Measurements from ENCODE around the gene ZNF565. TPM values are rescaled to one million over a fixed set of nuclear protein-coding genes. Genes with fewer than 3 reads are reported as not detected.

The ZNF565 gene
- total RNA-seq, 1 experiment from 2014 or later: 4.8 TPM

DNA sequence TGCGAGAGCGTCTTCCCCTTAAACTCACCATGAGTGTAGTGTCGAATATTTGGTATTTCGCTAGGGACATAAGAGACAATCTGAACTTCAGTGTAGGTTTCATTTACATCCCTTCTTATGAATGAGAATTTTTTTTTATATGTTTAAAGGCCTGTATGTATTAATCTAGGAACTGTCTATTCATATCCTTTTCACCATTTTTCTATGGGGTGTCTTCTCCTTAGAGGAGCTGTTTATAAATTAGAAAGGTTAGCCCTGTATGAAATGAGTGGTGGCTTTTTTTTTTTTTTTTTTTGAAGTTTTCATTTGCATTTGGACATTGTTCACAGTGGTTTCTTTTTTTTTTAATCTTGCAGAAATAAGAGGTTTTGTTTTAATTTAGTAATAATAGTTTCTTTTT lies 8.0 kb upstream of the ZNF565 start:
- H4K5ac ChIP-seq (ENCODE audit: insufficient read length, low read depth, low read length): no peak overlapping the region
- H3K14ac ChIP-seq (ENCODE audit: insufficient read depth, low read length): no peak overlapping the region
- Mint-ChIP-seq H3K4me1 (peaks cover 23 to 30% of the 10 kb centered on the region in 2 experiments), H3K9me3 (no peaks in the 10 kb centered on the region), H3K4me3 (no peak overlapping the region), H3K27me3 (ENCODE audit: low read depth) (no peaks in the 10 kb centered on the region), H3K27ac (0 out of 7 replicates have a peak overlapping the region, but pooled peaks of 1 of the 3 experiments have one; percentile 83), H3K36me3 (ENCODE audit: insufficient read depth in 1 of 3, low read depth in 3 of 3) (peaks cover 38 to 68% (median 64%) of the 10 kb centered on the region in 3 experiments)
- H3K9ac ChIP-seq (ENCODE audit: extremely low read depth, insufficient read length, low read length): no peak overlapping the region
- H3K23ac ChIP-seq (ENCODE audit: insufficient read length, low read depth, low read length): no peak overlapping the region
- WGBS (ENCODE audit: extremely low coverage, insufficient read length, low lambda C conversion rate): no CpG with 5 or more reads among the region's 4 CpGs
- DNase-seq: no peak
- H3K18ac ChIP-seq (ENCODE audit: insufficient read length, low read depth, low read length): no peak overlapping the region
- no peaks in the 10 kb centered on the region for H3K4me1 ChIP-seq (ENCODE audit: insufficient read depth, low read length)
- H3K79me2 ChIP-seq (ENCODE audit: insufficient read depth, low read length): peaks cover 54% of the 10 kb centered on the region; the same call in 1 of the 2 replicates
- no peak overlapping the region for H3K4me2 ChIP-seq (ENCODE audit: insufficient read depth, insufficient read length, low read length)
- no peak overlapping the region for H4K8ac ChIP-seq (replicated peaks; ENCODE audit: insufficient read length, low read depth, low read length)
- H3K56ac ChIP-seq (ENCODE audit: insufficient read length, low read depth, low read length): no peak overlapping the region
- H3K23me2 ChIP-seq (ENCODE audit: insufficient read length, low read depth, low read length, poor library complexity, severe bottlenecking): no peaks in the 10 kb centered on the region
- H2AFZ ChIP-seq (ENCODE audit: low read length): no peak overlapping the region
- H3T11ph ChIP-seq (ENCODE audit: low read length): no peak overlapping the region
- no peak overlapping the region for H2BK12ac ChIP-seq (ENCODE audit: insufficient read length, low read depth, low read length)
- peaks cover 10% of the 10 kb centered on the region for H3K79me1 ChIP-seq (ENCODE audit: insufficient read depth, low read depth, low read length, poor library complexity, severe bottlenecking)
- H3K4ac ChIP-seq (ENCODE audit: low read depth, low read length): no peak overlapping the region
- H3K27ac ChIP-seq (ENCODE audit: insufficient read length, low read depth, low read length): no peak overlapping the region
- H2BK15ac ChIP-seq (ENCODE audit: low read depth, low read length): no peak overlapping the region
- TF ChIP-seq, protein P1, sequence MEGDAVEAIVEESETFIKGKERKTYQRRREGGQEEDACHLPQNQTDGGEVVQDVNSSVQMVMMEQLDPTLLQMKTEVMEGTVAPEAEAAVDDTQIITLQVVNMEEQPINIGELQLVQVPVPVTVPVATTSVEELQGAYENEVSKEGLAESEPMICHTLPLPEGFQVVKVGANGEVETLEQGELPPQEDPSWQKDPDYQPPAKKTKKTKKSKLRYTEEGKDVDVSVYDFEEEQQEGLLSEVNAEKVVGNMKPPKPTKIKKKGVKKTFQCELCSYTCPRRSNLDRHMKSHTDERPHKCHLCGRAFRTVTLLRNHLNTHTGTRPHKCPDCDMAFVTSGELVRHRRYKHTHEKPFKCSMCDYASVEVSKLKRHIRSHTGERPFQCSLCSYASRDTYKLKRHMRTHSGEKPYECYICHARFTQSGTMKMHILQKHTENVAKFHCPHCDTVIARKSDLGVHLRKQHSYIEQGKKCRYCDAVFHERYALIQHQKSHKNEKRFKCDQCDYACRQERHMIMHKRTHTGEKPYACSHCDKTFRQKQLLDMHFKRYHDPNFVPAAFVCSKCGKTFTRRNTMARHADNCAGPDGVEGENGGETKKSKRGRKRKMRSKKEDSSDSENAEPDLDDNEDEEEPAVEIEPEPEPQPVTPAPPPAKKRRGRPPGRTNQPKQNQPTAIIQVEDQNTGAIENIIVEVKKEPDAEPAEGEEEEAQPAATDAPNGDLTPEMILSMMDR (conservative IDR thresholded peaks at IDR 0.05): no peak
- no peaks in the 10 kb centered on the region for H4K20me1 ChIP-seq (ENCODE audit: control insufficient read depth, insufficient read depth, insufficient read length)
- H2BK120ac ChIP-seq (ENCODE audit: low read depth, low read length, poor library complexity, severe bottlenecking): no peak overlapping the region
- H4K91ac ChIP-seq (ENCODE audit: insufficient read length, low read depth, low read length): no peak overlapping the region
- no peak overlapping the region for H2AK5ac ChIP-seq (ENCODE audit: insufficient read length, low read length)
- H2BK20ac ChIP-seq (ENCODE audit: low read depth, low read length, poor library complexity, severe bottlenecking): no peak overlapping the region
- H3K27me3 ChIP-seq (ENCODE audit: insufficient read depth, low read length): no peaks in the 10 kb centered on the region
- no peaks in the 10 kb centered on the region for H3K9me3 ChIP-seq (ENCODE audit: control insufficient read depth, low read depth, low read length)
- H2BK5ac ChIP-seq (ENCODE audit: insufficient read length, low read length): no peak overlapping the region
